ENCODE measurements around the gene CCT7.

- TF ChIP-seq CTCF (IDR thresholded peaks at IDR 0.05) (no peak), POLR2A (IDR thresholded peaks at IDR 0.05) (no peak)
Measured at GRCh38 chr2:73210019-73210418, 24.1 kb upstream of the CCT7 start.
